HepG2 (cell line): ENCODE measurements around the gene ANTXR1. TPM values are rescaled to one million over a fixed set of nuclear protein-coding genes. Genes with fewer than 3 reads are reported as not detected.

Source experiments
- CEBPZ ChIP-seq: IDR thresholded peaks from 2 replicates; pipeline ENCODE4 v1.6.1; 2012; ENCODE audit warnings: low read length, improper control_type of control experiment
- FOXP1 ChIP-seq, 2 experiments: fragments of 450-650 bp in 1 of 2; IDR thresholded peaks; 2 replicates each; pipeline ENCODE4 v1.6.1; 2017 to 2018; ENCODE audit warnings: antibody characterized with exemption in 1 of 2
- FUBP1 ChIP-seq: sonication (generic); formaldehyde crosslinking; IDR thresholded peaks from 2 replicates; pipeline ENCODE4 v1.5.1; 2020; ENCODE audit warnings: missing genetic modification reagents, mild to moderate bottlenecking, borderline replicate concordance
- HMG20A ChIP-seq: IDR thresholded peaks from 2 replicates; pipeline ENCODE4 v1.6.1; 2016; ENCODE audit warnings: borderline replicate concordance
- HMG20B ChIP-seq: conservative IDR thresholded peaks from 2 replicates; pipeline ENCODE4 v1.6.1; 2016; ENCODE audit warnings: missing genetic modification reagents, missing compliant biosample characterization
- HNF1A ChIP-seq, 2 experiments: sonication (generic) in 1 of 2; formaldehyde crosslinking in 1 of 2; IDR thresholded peaks; 2 replicates each; pipeline versions ENCODE4 v1.4.0 to v1.6.1; 2016 to 2020; ENCODE audit warnings: borderline replicate concordance in 1 of 2, low read depth in 1 of 2, mild to moderate bottlenecking in 1 of 2, missing genetic modification reagents in 1 of 2
- MTF2 ChIP-seq: sonication (generic); formaldehyde crosslinking; IDR thresholded peaks from 2 replicates; pipeline ENCODE4 v1.5.0; 2020; ENCODE audit warnings: missing genetic modification reagents, borderline replicate concordance
- MXD1 ChIP-seq: sonication (generic); formaldehyde crosslinking; IDR thresholded peaks from 2 replicates; pipeline ENCODE4 v1.4.0; 2020; ENCODE audit warnings: mild to moderate bottlenecking, missing genetic modification reagents
- PRDM4 ChIP-seq: sonication (generic); formaldehyde crosslinking; IDR thresholded peaks from 2 replicates; pipeline ENCODE4 v1.9.0; 2021; ENCODE audit warnings: missing genetic modification reagents, borderline replicate concordance
- SETDB1 ChIP-seq: sonication (generic); formaldehyde crosslinking; IDR thresholded peaks from 2 replicates; pipeline ENCODE4 v1.5.1; 2020; ENCODE audit warnings: missing genetic modification reagents, mild to moderate bottlenecking, borderline replicate concordance
- TBX2 ChIP-seq: sonication (generic); formaldehyde crosslinking; IDR thresholded peaks from 2 replicates; pipeline ENCODE4 v1.5.0; 2020; ENCODE audit warnings: missing genetic modification reagents, mild to moderate bottlenecking, borderline replicate concordance
- YEATS4 ChIP-seq: sonication (generic); formaldehyde crosslinking; IDR thresholded peaks from 2 replicates; pipeline ENCODE4 v1.4.0; 2020; ENCODE audit warnings: missing genetic modification reagents, borderline replicate concordance
- ZIK1 ChIP-seq: sonication (generic); formaldehyde crosslinking; IDR thresholded peaks from 2 replicates; pipeline ENCODE4 v1.5.0; 2020; ENCODE audit warnings: mild to moderate bottlenecking, low read depth, missing genetic modification reagents, borderline replicate concordance
- ZNF276 ChIP-seq: sonication (generic); formaldehyde crosslinking; IDR thresholded peaks from 2 replicates; pipeline ENCODE4 v1.4.0; 2020; ENCODE audit warnings: mild to moderate bottlenecking, low read depth, missing genetic modification reagents
- polyA plus RNA-seq, 8 experiments: library from polyadenylated mRNA; depleted of rRNA in 3 of 8; stranded (reverse) in 7 of 8; unstranded in 1 of 8; fragments of >200 nt; fragmentation: Illumina TruSeq in 4 of 8; extraction: Trizol in 4 of 8; gene quantifications; 2 replicates each; pipeline versions ENCODE4 v1.2.1 to v1.2.3, GENCODE V29; 2011 to 2016; ENCODE audit warnings: low read depth in 4 of 8, missing spikeins in 1 of 8, mixed read lengths in 1 of 8; ENCODE audit not compliant: insufficient read depth in 1 of 8
- total RNA-seq, 5 experiments: library from RNA; depleted of rRNA; stranded (reverse); fragments of >200 nt; fragmentation: Illumina TruSeq; extraction: Trizol; gene quantifications; 2 replicates each; pipeline ENCODE4 v1.2.3, GENCODE V29; 2016; ENCODE audit warnings: low read depth in 1 of 5

Gene ANTXR1
- total and polyA plus RNA-seq, 2 of the 13 experiments (the other 11 are each of a cell fraction or from before 2014, with no cell fraction given) = 4.5 to 12.7 TPM

- TF ChIP-seq ZNF276 = no peak
- TF ChIP-seq CEBPZ = no peak
- TF ChIP-seq MXD1 = no peak
- 0 out of 2 replicates have a peak, but pooled peaks have one; percentile 24 for TF ChIP-seq YEATS4 (CRISPR knock-in tag)
- no peak for TF ChIP-seq FOXP1 (IDR thresholded peaks at IDR 0.05)
- TF ChIP-seq FOXP1 (CRISPR knock-in tag; IDR thresholded peaks at IDR 0.05) = no peak
- 0 out of 2 replicates have a peak, but pooled peaks have one; percentile 39 for TF ChIP-seq MTF2
- TF ChIP-seq FUBP1 (CRISPR knock-in tag) = no peak
- no peak for TF ChIP-seq SETDB1 (CRISPR knock-in tag)
- TF ChIP-seq HMG20A (CRISPR knock-in tag) = no peak
- TF ChIP-seq TBX2 = no peak
- TF ChIP-seq HMG20B (CRISPR knock-in tag) = no peak
- TF ChIP-seq HNF1A (IDR thresholded peaks at IDR 0.05; ENCODE audit: low read depth) = no peak
- TF ChIP-seq HNF1A (CRISPR knock-in tag; IDR thresholded peaks at IDR 0.05; ENCODE audit: borderline replicate concordance) = no peak
- TF ChIP-seq ZIK1 (CRISPR knock-in tag) = no peak
- TF ChIP-seq PRDM4 (CRISPR knock-in tag) = no peak
These were observed 153.5 kb downstream of the ANTXR1 start (continued) for GRCh38 chr2:69166465-69166811.
